GM23338 (cell line): ENCODE measurements around the gene PKP3.

ENCODE experiments used
- ETS1 ChIP-seq: IDR thresholded peaks from 2 replicates; pipeline ENCODE4 v1.6.1; 2016; ENCODE audit warnings: antibody characterized with exemption
- EZH2 ChIP-seq: fragments of 200-600 bp; sonication (generic); IDR thresholded peaks from one replicate; pipeline ENCODE4 v1.8.0; 2017; ENCODE audit warnings: antibody characterized with exemption, mild to moderate bottlenecking, low read depth; ENCODE audit not compliant: unreplicated experiment
- EZH2phosphoT487 ChIP-seq: fragments of 200-600 bp; sonication (generic); IDR thresholded peaks from one replicate; pipeline ENCODE4 v1.8.1; 2018; ENCODE audit warnings: antibody characterized with exemption; ENCODE audit not compliant: unreplicated experiment
- REST ChIP-seq: IDR thresholded peaks from one replicate; pipeline ENCODE4 v1.6.1; 2018; ENCODE audit warnings: antibody characterized with exemption; ENCODE audit not compliant: unreplicated experiment
- STAT1 ChIP-seq: IDR thresholded peaks from one replicate; pipeline ENCODE4 v1.6.1; 2016; ENCODE audit warnings: antibody characterized with exemption; ENCODE audit not compliant: unreplicated experiment
- ZNF114 ChIP-seq: fragments of 250-450 bp; sonication (Bioruptor Pico); IDR thresholded peaks from 2 replicates; pipeline ENCODE4 v1.5.0; 2020; ENCODE audit warnings: mild to moderate bottlenecking, moderate library complexity
- ZNF331 ChIP-seq: fragments of 250-450 bp; sonication (Bioruptor Pico); IDR thresholded peaks from 2 replicates; pipeline ENCODE4 v1.5.0; 2020; ENCODE audit warnings: low read depth, mild to moderate bottlenecking, moderate library complexity
- TF ChIP-seq, protein P1 (sequence below), 2 experiments: fragments of 200-600 bp in 1 of 2; sonication (generic) in 1 of 2; conservative IDR thresholded peaks; 2 replicates each; pipeline versions ENCODE4 v1.5.1 to v1.6.1; 2016 to 2017; ENCODE audit warnings: antibody characterized with exemption in 2 of 2, low read depth in 2 of 2, mild to moderate bottlenecking in 2 of 2, moderate library complexity in 1 of 2

- TF ChIP-seq, protein P1, sequence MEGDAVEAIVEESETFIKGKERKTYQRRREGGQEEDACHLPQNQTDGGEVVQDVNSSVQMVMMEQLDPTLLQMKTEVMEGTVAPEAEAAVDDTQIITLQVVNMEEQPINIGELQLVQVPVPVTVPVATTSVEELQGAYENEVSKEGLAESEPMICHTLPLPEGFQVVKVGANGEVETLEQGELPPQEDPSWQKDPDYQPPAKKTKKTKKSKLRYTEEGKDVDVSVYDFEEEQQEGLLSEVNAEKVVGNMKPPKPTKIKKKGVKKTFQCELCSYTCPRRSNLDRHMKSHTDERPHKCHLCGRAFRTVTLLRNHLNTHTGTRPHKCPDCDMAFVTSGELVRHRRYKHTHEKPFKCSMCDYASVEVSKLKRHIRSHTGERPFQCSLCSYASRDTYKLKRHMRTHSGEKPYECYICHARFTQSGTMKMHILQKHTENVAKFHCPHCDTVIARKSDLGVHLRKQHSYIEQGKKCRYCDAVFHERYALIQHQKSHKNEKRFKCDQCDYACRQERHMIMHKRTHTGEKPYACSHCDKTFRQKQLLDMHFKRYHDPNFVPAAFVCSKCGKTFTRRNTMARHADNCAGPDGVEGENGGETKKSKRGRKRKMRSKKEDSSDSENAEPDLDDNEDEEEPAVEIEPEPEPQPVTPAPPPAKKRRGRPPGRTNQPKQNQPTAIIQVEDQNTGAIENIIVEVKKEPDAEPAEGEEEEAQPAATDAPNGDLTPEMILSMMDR (conservative IDR thresholded peaks at IDR 0.05; ENCODE audit: low read depth in 2 of 2), result no peak
- no peak for TF ChIP-seq EZH2
- no peak for TF ChIP-seq ZNF331
- TF ChIP-seq STAT1, result no peak
- no peak for TF ChIP-seq ZNF114 (CRISPR knock-in tag)
- TF ChIP-seq REST, result no peak
- TF ChIP-seq ETS1, result no peak
- no peak for TF ChIP-seq EZH2phosphoT487
These were observed 22.1 kb upstream of the PKP3 start for GRCh38 chr11:371716-372590.
